NCI-H1417 treated with DMSO at 0.1 percent for 48 hours (cell line): ENCODE measurements around the gene TMEM208.

Experiments used
- DNase-seq: peaks from one replicate; lab custom pipeline; 2025; lab: John Stamatoyannopoulos, UW

Gene TMEM208

DNA sequence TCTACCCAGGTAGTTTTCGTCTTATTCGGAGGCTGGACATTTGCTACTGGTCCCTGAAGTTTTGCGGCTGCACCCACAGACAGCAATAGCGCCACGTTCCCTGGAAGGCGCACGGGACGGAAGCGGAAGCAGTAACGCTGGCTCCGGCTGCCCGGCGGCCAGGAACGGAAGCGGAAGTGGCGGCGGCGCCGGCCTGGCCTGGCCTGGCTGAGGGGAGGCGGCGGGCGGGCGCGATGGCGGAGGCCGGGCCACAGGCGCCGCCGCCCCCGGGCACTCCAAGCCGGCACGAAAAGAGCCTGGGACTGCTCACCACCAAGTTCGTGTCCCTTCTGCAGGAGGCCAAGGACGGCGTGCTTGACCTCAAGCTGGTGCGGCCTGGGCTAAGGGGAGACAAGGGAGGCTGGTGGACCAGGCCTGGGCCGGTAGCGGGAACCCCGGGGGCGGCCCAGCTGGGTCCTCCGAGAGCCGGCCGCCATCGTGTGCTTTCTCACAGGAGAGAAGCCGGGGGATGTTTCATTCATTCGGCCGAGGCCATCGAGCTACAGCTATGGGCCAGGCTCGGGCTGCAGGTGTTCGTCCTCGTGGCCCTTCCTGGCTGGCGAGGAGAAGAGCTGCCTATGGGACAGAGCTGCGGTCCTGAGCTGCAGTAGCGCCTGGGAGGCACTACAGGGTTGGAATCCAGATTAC, 34.8 kb upstream of the TMEM208 start, which contains the start of gene E2F4:
Gene E2F4 (plus strand): TSS at position 161 of the 687 bp plus-strand sequence. CDS start 73 bp downstream, at position 234.
- DNase-seq: no peak

DNA sequence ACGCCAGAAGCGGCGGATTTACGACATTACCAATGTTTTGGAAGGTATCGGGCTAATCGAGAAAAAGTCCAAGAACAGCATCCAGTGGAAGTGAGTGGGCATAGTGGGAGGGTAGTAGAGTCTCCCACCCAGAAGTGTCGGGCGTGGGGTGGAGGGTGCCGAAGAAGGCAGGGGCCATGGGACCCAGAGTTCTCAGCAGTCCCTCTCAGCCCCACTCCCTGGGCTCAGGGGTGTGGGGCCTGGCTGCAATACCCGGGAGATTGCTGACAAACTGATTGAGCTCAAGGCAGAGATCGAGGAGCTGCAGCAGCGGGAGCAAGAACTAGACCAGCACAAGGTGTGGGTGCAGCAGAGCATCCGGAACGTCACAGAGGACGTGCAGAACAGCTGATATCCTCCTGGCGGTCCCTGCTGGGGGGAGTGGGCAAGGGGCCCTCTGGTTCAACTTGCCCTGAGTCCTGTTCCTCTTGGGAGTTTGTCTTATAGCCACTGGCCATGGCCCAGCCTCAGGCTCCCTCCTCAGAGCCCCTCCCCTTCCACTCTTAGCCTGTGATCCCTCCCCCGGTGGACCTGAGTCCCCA, 34.1 kb upstream of the TMEM208 start:
- no peak for DNase-seq

DNA sequence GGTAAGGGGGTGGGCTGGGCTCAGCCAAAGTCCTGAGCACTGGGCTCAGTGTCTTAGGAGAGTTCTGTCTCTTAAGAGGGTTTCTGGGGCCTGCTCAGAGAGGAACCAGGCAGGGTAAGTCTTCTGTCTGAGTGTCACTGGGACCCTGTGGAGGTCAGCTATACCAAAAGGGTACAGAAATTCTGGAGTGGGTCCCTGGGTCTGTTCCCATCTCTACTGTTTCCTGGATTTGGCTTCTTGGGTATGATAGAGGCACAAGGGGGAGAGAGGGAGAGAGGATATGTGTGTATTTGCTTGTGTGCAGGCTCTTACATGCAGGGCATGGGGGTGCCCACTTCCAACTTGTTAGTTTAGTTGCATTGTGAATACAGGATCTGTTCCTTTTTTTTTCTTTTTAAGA, 33.4 kb upstream of the TMEM208 start:
- no peak for DNase-seq

DNA sequence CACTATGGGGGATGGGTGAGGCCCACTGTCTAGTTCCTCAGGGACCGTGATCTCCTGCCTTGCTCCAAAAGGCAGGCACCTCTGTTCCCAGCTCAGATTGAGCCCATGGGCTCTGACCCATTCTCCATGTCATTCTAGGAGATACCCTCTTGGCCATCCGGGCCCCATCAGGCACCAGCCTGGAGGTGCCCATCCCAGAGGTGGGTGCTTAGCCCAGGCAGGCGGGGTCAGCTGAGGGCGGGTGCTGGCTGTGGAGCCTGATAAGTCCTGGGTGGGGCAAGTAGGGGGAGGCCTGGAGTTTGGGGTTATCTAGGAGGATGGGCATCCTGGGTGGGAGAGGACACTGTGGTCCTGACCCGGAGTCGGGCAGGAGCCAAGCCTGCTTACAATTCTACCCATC, 32.7 kb upstream of the TMEM208 start:
- no peak for DNase-seq

DNA sequence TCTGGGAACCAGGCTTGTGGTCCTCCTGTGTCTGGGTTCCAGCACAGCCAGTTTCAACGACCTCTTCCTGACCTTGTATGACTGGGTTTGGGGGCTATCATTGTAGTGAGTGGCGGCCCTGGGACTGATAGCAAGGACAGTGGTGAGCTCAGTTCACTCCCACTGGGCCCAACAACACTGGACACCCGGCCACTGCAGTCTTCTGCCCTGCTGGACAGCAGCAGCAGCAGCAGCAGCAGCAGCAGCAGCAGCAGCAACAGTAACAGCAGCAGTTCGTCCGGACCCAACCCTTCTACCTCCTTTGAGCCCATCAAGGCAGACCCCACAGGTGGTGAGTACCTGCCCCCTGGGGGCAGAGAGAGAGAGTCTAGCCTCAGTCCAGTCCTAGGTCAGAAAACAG, 31.3 kb upstream of the TMEM208 start:
- DNase-seq: no peak

DNA sequence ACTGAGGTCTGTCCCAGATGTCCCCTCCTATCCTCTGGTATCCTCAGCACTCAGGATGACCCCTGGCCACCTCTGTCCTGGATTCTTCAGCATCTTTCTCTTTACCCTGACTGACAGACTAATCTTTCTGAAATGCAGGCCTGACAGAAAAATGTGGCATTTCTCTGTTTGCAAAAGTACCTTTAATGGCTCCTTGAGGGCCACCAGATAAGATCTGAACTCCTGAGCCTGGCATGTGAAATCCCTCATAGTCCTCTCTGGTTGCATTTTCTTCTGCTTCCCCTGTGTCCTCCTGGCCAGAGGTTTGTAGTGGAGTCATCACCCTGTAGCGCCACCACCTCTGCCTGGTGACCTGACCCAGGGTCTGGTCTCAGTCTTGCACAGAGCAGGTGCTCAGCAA, 30.0 kb upstream of the TMEM208 start:
- DNase-seq: no peak

DNA sequence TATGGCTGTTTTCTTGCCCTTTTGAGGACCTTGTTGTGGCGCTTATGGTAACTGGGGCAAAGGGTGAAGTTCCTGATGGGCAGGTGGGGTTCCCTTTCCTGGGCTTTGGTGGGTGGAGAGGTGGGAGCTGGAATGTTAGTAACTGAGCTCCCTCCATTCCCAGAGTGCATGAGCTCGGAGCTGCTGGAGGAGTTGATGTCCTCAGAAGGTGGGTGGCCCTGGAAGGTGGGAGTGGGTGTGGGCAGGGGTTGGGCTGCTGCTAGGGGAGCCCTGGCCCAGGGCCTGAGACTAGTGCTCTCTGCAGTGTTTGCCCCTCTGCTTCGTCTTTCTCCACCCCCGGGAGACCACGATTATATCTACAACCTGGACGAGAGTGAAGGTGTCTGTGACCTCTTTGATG, 29.2 kb upstream of the TMEM208 start:
- DNase-seq: no peak

DNA sequence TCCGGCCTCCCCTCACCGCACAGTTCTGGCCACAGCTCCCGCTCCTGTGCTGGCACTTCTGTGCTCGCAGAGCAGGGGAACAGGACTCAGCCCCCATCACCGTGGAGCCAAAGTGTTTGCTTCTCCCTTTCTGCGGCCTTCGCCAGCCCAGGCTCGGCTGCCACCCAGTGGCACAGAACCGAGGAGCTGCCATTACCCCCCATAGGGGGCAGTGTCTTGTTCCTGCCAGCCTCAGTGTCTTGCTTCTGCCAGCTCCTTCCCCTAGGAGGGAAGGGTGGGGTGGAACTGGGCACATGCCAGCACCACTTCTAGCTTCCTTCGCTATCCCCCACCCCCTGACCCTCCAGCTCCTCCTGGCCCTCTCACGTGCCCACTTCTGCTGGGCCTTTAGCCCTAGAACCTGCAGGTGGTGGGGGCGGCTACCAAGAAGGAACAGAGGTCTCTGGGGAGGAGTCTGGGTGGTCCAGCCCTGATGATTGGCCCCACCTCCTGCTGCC, 28.6 kb upstream of the TMEM208 start:
- no peak for DNase-seq

DNA sequence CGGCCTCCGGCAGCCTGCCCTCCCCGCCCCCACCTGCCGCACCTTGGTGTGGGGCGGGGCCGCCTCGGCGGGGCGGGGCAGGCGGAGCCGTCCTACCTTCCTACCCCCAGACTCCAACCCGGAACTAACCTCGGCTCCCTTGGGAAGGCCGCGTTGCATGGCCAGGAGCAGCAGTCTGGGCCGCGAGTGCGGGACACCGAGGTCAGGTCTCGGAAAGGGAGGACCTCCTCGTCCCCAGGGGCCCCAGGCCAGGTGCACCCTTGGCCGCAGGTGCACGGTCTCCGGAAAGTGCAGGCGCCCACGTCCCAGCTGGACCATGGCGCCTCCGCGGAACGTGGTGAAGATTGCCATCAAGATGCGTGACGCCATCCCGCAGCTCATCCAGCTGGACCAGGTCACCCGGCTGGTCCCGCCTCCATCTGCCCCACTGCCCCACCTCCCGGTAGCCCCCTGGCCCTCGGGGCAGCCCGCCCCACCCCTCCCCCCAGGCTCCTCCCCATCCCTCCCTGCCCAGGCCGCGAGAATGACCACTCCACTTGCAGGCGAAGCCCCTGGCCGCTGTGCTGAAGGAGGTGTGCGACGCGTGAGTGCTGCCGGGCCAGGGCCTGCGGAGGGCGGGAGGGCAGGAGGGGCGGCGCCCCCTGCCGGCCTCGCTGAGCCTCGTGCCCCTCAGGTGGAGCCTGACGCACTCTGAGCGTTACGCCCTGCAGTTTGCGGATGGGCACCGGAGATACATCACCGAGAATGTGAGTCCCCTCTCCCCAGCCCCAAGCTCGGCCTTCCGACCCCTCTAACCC, 27.7 kb upstream of the TMEM208 start, which contains the start of gene ELMO3:
Gene ELMO3 (plus strand): TSS at position 121 of the 797 bp plus-strand sequence. CDS start 196 bp downstream, at position 317.
- DNase-seq: no peak

DNA sequence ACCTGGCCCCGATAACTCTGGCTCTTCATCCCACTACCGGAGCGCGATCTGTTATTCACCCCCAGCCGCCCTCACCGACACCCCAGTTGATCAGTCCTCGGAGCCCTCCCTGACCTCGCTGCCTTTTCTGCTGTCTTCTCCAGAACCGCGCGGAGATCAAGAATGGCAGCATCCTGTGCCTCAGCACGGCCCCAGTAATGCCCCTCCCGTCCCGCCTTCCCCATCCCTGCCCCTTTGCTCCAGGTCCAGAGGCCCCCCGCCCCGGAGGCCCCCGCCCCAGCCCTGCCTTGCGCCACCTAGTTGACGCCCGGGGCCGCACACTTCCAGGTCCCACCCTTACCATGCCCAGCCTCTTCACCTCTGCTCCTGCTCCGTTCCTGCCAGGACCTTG, 27.1 kb upstream of the TMEM208 start:
- no peak for DNase-seq

DNA sequence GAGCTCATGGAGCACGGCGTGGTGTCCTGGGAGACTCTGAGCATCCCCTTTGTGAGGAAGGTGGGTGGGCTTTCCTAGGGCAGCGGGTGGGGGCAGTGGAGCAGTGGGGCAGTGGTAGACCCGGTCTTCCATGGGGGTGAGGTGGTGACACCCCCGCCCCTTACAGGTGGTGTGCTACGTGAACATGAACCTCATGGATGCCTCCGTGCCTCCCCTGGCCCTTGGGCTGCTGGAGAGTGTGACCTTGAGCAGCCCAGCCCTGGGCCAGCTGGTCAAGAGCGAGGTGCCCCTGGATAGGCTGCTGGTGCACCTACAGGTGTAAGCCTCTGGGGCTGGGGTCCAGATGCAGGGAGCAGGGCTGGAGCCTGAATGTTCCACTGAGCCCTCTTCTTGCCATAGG, 26.4 kb upstream of the TMEM208 start:
- no peak for DNase-seq

DNA sequence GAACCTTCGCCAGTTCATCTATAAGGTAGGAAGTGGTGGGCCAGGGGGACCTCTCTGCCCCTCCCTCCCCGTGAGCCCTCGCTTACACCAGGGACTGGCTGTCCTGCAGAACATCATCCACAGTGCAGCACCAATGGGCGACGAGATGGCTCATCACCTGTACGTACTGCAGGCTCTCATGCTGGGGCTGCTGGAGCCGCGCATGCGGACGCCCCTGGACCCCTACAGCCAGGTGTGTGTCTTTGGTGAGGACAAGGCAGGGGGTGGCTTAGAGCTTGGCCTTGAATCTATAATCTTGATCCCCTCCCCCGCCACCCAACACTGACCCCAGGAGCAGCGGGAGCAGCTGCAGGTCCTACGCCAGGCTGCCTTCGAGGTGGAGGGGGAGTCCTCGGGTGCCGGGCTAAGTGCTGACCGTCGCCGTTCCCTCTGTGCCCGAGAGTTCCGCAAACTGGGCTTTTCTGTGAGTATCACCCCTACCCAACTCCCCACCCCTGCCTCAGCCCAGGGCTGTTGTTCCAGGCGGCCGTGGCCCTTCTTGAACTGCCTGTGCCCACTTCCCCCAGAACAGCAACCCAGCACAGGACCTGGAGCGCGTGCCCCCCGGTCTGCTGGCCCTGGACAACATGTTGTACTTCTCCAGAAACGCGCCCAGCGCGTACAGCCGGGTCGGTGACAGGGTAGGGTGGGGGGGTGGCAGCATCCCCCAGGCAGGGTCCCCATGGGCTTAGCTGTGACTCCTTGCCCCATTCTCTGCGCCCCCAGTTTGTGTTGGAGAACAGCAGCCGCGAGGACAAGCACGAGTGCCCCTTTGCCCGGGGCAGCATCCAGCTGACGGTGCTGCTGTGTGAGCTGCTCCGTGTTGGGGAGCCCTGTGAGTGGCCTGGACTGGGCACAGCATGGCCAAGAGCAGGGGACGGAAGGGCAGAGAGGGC, 25.3 kb upstream of the TMEM208 start:
- no peak for DNase-seq

DNA sequence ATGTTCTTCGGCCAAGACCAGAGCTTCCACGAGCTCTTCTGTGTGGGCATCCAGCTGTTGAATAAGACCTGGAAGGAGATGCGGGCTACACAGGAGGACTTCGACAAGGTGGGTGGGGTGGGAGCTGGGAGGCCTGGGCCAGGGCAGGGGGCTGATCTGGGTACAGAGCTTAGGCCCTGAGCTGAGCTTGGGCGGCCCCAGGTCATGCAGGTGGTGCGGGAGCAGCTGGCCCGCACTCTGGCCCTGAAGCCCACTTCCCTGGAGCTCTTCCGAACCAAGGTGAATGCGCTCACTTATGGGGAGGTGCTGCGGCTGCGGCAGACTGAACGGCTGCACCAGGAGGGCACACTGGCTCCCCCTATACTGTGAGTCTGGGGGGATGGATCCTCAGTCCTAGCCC, 24.5 kb upstream of the TMEM208 start:
- DNase-seq: no peak

DNA sequence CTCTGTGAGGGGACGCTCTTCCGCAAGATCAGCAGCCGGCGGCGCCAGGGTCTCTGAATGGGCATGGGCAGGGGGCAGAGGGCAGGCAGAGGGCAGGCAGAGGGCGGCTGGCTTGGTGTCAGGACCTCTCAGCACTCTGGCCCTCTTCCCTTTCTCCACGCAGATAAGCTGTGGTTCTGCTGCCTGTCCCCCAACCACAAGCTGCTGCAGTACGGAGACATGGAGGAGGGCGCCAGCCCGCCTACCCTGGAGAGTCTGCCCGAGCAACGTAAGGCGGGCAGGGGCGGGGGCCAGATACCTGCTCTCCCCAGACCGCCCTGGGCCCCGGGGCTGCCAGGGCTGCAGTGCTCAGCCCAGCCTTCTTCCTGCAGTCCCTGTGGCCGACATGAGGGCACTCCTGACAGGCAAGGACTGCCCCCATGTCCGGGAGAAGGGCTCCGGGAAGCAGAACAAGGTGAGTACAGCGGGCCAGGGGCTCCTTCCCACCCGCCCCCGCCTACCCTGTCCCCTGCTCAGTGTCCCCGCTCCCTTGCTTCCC, 23.9 kb upstream of the TMEM208 start:
- no peak for DNase-seq

DNA sequence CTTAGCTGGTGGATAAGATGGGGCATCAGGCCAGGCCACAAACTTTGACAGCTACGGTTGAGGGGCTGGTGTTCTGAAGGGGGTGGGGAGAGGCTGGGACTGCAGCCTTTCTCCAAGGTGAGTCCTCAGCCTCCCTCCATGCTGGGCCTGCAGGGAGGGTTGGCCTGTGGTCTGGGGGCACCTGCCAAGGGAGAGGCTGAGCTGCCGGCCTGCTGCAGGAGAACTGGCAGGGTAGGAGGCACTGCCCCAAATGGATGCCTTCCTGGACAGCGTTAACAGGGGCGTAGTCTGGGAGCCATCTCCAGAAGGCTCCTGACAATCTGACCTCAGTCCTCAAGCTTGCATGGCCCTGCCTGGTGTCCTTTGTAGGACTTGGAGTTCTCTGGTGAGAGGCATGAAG, 22.9 kb upstream of the TMEM208 start:
- no peak for DNase-seq

DNA sequence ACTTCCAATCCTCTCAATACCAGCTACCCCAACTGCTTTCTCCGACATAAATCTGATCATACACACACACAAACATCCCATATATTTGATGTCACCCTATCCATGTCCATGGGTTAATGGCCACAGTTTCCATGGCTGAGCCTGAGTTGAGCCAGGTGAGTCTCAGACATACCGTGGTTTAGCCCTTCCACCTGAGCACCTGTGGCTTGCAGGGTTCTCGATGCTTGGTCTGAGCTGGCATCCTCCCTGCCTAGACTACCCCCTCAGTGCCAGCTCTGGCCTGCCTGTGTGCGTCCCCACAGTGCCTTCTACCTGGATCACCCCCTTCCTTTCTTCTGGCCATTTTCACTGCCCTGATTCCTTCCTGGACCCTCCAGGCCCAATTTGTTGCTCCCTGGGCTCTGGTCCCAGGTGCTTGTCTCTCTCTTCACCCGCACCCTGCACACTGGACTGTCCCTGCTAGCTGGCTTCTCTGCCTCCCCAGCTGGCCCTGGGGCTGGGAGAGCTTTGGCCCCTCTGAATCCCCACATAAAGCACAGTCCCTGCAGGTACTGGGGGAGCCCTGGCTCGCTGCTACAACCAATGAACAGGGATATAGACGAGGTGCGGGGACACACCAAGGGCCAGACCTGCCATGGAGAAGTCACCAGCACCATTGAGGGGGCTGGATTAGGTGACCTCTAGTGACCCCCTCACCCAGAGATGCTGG, 20.6 kb upstream of the TMEM208 start:
- DNase-seq: no peak

DNA sequence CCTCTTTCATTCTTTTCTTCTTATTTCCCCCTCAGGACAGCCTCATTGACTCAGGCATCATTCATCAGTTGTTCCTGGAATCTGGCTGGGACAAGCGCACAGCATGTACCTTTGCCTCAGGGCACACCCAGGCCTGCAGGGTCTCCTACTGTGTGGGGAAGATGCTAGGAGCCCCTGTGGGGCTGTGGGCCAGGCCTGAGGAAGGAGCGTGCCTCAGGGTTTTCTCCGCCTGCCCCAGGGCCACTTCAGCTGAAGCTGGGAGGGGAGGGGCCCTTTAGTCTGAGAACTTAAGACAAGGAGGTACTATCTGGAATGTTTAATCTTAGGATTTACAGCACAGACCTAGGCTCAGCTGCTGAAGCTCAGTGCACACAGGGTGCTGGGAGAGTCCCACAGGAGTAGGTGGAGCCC, 20.1 kb upstream of the TMEM208 start:
- DNase-seq: no peak

DNA sequence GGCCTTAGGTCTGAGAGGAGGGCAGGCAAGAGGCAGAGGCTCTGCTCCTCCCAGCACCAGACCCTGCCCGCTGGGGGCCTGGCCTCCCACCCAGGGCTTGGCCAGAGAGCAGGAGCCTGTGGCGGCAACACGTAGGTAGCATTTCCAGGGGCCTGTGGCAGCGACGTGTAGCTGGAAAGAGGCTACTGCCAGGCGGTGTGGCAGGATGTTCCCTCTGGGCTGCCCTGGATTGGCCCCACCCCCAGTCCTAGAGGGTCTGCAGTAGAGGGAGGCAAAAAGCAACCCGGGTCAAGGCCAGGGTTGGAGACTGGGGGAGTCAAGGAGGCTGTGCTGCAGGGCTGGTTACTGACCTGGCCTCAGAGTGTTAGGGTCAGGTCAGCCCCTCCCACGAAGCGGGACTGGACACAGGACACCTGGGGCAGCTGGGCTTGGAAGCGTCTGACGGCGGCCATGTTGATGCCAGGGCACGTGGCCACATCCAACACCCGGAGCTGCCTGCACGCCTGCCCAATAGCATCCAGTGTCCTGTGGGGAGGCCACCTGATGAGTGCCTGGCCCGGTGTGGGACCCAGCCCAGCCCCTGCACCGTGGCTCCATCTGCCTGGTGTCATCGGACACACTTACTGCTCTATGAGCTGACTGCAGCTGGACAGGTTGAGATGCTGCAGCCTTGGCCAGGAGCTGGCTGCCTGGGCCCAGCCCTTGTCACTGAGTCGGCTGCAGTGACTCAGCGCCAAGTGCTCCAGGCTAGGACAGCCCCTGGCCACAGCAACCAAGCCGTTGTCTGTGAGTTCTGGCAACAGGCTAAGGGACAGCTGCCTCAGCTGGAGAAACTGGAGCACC, 19.5 kb upstream of the TMEM208 start:
- no peak for DNase-seq

DNA sequence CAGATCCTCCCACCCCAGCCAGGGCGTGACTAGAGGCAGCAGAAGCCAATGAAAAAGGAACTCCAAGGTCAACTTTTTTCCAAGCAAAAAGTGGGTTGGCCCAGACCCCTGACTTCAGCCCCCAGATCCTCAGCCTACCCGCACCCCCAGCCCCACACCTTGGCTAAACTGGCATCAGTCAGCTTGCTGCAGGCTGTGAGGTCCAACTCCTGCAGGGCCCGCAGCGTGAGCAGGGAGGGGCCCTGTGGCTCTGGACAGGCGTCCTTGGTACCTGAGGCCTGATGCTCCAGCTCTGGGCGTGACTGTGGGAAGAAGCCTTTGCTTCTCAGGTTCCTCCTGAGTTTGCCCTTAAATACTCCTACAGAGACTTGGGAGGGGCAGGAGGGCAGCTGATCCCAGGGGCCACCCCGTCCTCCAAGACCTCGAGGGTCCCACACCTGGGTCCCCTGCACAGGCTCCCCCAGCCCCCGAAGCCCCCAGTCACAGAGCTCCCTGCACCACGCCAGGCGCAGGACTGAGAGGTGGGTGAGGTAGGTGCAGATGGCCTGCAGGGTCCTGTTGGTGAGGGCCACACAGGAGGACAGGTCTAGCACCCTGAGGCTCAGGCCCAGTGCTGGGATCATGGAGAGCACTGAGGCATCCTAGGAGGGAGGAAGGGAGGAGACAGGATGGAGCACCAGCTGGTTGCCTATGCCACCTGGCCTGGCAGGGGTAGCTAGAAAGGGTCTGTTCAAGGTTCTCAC, 18.6 kb upstream of the TMEM208 start:
- no peak for DNase-seq
